Effector memory CD4-positive, alpha-beta T cell (primary cell): Measurements from ENCODE around the gene KATNB1.
"Not testable (repeated sequence)": the region's sequence is repeated elsewhere in the genome, so short reads cannot be mapped to it uniquely, and the experiment has no call there.

ENCODE experiments used
- DNase-seq, 3 donors: peaks; one replicate each; pipeline ENCODE4 v3.0.0-alpha.2; 2020
- H3K27ac ChIP-seq: 2 replicates; pipeline ENCODE4 v1.7.0; 2013; ENCODE audit warnings: mild to moderate bottlenecking, low read length, moderate library complexity; ENCODE audit not compliant: insufficient read depth, poor library complexity, severe bottlenecking
- H3K27me3 ChIP-seq: replicated peaks from 2 replicates; pipeline ENCODE4 v1.7.0; 2013; ENCODE audit warnings: mild to moderate bottlenecking, low read length; ENCODE audit not compliant: insufficient read depth, control insufficient read depth, poor library complexity, severe bottlenecking
- H3K36me3 ChIP-seq: 2 replicates; pipeline ENCODE4 v1.7.0; 2013; ENCODE audit warnings: mild to moderate bottlenecking, low read length, moderate library complexity; ENCODE audit not compliant: control insufficient read depth, insufficient read depth
- H3K4me1 ChIP-seq: 2 replicates; pipeline ENCODE4 v1.7.0; 2013; ENCODE audit warnings: low read length, mild to moderate bottlenecking; ENCODE audit not compliant: control insufficient read depth, insufficient read depth, poor library complexity, severe bottlenecking
- H3K4me3 ChIP-seq: 2 replicates; pipeline ENCODE4 v1.7.0; 2013; ENCODE audit warnings: low read length, low read depth, mild to moderate bottlenecking; ENCODE audit not compliant: insufficient read depth, poor library complexity, severe bottlenecking
- H3K9me3 ChIP-seq: 2 replicates; pipeline ENCODE4 v1.7.0; 2013; ENCODE audit warnings: mild to moderate bottlenecking, low read length, moderate library complexity; ENCODE audit not compliant: control insufficient read depth

The KATNB1 gene

GRCh38 chr16:57742543-57742942 is 7.0 kb downstream of the KATNB1 start:
- no peaks in the 10 kb centered on the region for H3K4me1 ChIP-seq
- DNase-seq = no peak
- H3K9me3 ChIP-seq = no peaks in the 10 kb centered on the region
- H3K27me3 ChIP-seq = no peaks in the 10 kb centered on the region
- H3K27ac ChIP-seq = no peak overlapping the region
- peaks cover 4% of the 10 kb centered on the region for H3K36me3 ChIP-seq
- H3K4me3 ChIP-seq = no peak overlapping the region

- peaks cover 4% of the 10 kb centered on the region for H3K36me3 ChIP-seq
- no peak overlapping the region for H3K27ac ChIP-seq
- H3K4me1 ChIP-seq = no peaks in the 10 kb centered on the region
- H3K4me3 ChIP-seq = no peak overlapping the region
- H3K27me3 ChIP-seq = no peaks in the 10 kb centered on the region
- DNase-seq = no peak
- H3K9me3 ChIP-seq = no peaks in the 10 kb centered on the region
Observed at GRCh38 chr16:57743458-57743857, 7.9 kb downstream of the KATNB1 start.

- H3K4me1 ChIP-seq = no peaks in the 10 kb centered on the region
- H3K4me3 ChIP-seq = no peak overlapping the region
- no peak overlapping the region for H3K27ac ChIP-seq
- peaks cover 4% of the 10 kb centered on the region for H3K36me3 ChIP-seq
- H3K27me3 ChIP-seq = no peaks in the 10 kb centered on the region
- DNase-seq = no peak
- no peaks in the 10 kb centered on the region for H3K9me3 ChIP-seq
Observed at GRCh38 chr16:57743886-57744641, 8.5 kb downstream of the KATNB1 start.

GRCh38 chr16:57744642-57744903 is 9.0 kb downstream of the KATNB1 start:
- no peak overlapping the region for H3K27ac ChIP-seq
- H3K9me3 ChIP-seq = no peaks in the 10 kb centered on the region

GRCh38 chr16:57745768-57746167 is 10.2 kb downstream of the KATNB1 start:
- Histone ChIP-seq H3K27ac (no peak overlapping the region), H3K4me3 (no peak overlapping the region), H3K4me1 (no peaks in the 10 kb centered on the region), H3K36me3 (peaks cover 12% of the 10 kb centered on the region), H3K9me3 (no peaks in the 10 kb centered on the region), H3K27me3 (no peaks in the 10 kb centered on the region)
- no peak for DNase-seq

More at GRCh38 chr16:57744642-57744903, 9.0 kb downstream of the KATNB1 start:
- DNase-seq = no peak
- Histone ChIP-seq H3K36me3 (peaks cover 6% of the 10 kb centered on the region), H3K4me1 (no peaks in the 10 kb centered on the region), H3K4me3 (no peak overlapping the region), H3K27me3 (no peaks in the 10 kb centered on the region)

GRCh38 chr16:57746316-57746715 is 10.7 kb downstream of the KATNB1 start:
- H3K4me3 ChIP-seq, H3K9me3 ChIP-seq, H3K27ac ChIP-seq, H3K4me1 ChIP-seq, H3K27me3 ChIP-seq, DNase-seq: not testable (repeated sequence)
- peaks cover 12% of the 10 kb centered on the region for H3K36me3 ChIP-seq

GRCh38 chr16:57747091-57747490 is 11.5 kb downstream of the KATNB1 start:
- Histone ChIP-seq H3K36me3 (peaks cover 19% of the 10 kb centered on the region), H3K9me3 (no peaks in the 10 kb centered on the region)

GRCh38 chr16:57747496-57747895 is 11.9 kb downstream of the KATNB1 start:
- H3K27ac ChIP-seq = no peak overlapping the region
- H3K27me3 ChIP-seq = no peaks in the 10 kb centered on the region
- no peaks in the 10 kb centered on the region for H3K4me1 ChIP-seq
- no peak overlapping the region for H3K4me3 ChIP-seq
- H3K36me3 ChIP-seq = peaks cover 17% of the 10 kb centered on the region
- DNase-seq = no peak
- H3K9me3 ChIP-seq = no peaks in the 10 kb centered on the region

More at GRCh38 chr16:57747091-57747490, 11.5 kb downstream of the KATNB1 start:
- Histone ChIP-seq H3K4me3 (no peak overlapping the region), H3K4me1 (no peaks in the 10 kb centered on the region), H3K27me3 (no peaks in the 10 kb centered on the region), H3K27ac (no peak overlapping the region)
- DNase-seq = no peak

- H3K27me3 ChIP-seq = no peaks in the 10 kb centered on the region
- DNase-seq = no peak
- no peak overlapping the region for H3K27ac ChIP-seq
- no peaks in the 10 kb centered on the region for H3K9me3 ChIP-seq
- H3K4me1 ChIP-seq = no peaks in the 10 kb centered on the region
- peaks cover 16% of the 10 kb centered on the region for H3K36me3 ChIP-seq
- H3K4me3 ChIP-seq = no peak overlapping the region
Observed at GRCh38 chr16:57747996-57748395, 12.4 kb downstream of the KATNB1 start.

GRCh38 chr16:57748596-57748995 is 13.0 kb downstream of the KATNB1 start:
- Histone ChIP-seq H3K27ac (no peak overlapping the region), H3K4me1 (no peaks in the 10 kb centered on the region), H3K4me3 (no peak overlapping the region), H3K36me3 (peaks cover 16% of the 10 kb centered on the region), H3K9me3 (no peaks in the 10 kb centered on the region), H3K27me3 (no peaks in the 10 kb centered on the region)
- no peak for DNase-seq
